K562 (cell line): ENCODE measurements around the gene GPX6. TPM values are rescaled to one million over a fixed set of nuclear protein-coding genes. Genes with fewer than 3 reads are reported as not detected.

Experiments used
- BCLAF1 ChIP-seq, 2 experiments: fragments of 450-650 bp in 1 of 2; IDR thresholded peaks; 2 replicates each; pipeline ENCODE4 v1.6.1; 2011 to 2017; ENCODE audit warnings: low read depth in 2 of 2, antibody characterized with exemption in 1 of 2, borderline replicate concordance in 1 of 2, low read length in 1 of 2, mild to moderate bottlenecking in 1 of 2, mixed read lengths in 1 of 2; ENCODE audit not compliant: control insufficient read depth in 1 of 2
- CBX8 ChIP-seq: fragments of 200-600 bp; sonication (generic); IDR thresholded peaks from 2 replicates; pipeline ENCODE4 v1.6.1; 2012; ENCODE audit warnings: borderline replicate concordance, mixed run types, low read depth, mild to moderate bottlenecking, moderate library complexity, mixed read lengths, low read length, control low read depth, inconsistent platforms; ENCODE audit not compliant: poor library complexity, severe bottlenecking; ENCODE audit errors: extremely low read depth
- CCAR2 ChIP-seq: fragments of 200-400 bp; formaldehyde crosslinking; IDR thresholded peaks from 2 replicates; pipeline ENCODE4 v1.6.1; 2017; ENCODE audit warnings: mild to moderate bottlenecking, low read depth, low read length
- CREB3L1 ChIP-seq: fragments of 450-650 bp; IDR thresholded peaks from 2 replicates; pipeline ENCODE4 v1.6.1; 2014; ENCODE audit warnings: low read depth, mild to moderate bottlenecking, moderate library complexity, borderline replicate concordance
- GABPA ChIP-seq: fragments of 200-800 bp; sonication (Bioruptor generic); conservative IDR thresholded peaks from 2 replicates; pipeline ENCODE4 v1.6.1; 2016; ENCODE audit warnings: low read depth, missing genetic modification characterization, missing compliant biosample characterization
- GTF2A2 ChIP-seq: IDR thresholded peaks from 2 replicates; pipeline ENCODE4 v1.6.1; 2016; ENCODE audit warnings: mild to moderate bottlenecking, missing genetic modification characterization, missing compliant biosample characterization
- LCOR ChIP-seq: sonication (generic); formaldehyde crosslinking; IDR thresholded peaks from 2 replicates; pipeline ENCODE4 v1.8.0; 2022; ENCODE audit warnings: mild to moderate bottlenecking, missing genetic modification reagents
- MAFK ChIP-seq: IDR thresholded peaks from 2 replicates; pipeline ENCODE4 v1.6.1; 2011; ENCODE audit warnings: low read length, improper control_type of control experiment
- NR4A1 ChIP-seq, 2 experiments: fragments of 250-450 bp in 1 of 2; fragments of 450-650 bp in 1 of 2; sonication (Bioruptor Pico) in 1 of 2; IDR thresholded peaks; 2 replicates each; pipeline versions ENCODE4 v1.4.0 to v1.6.1; 2016 to 2020; ENCODE audit warnings: mild to moderate bottlenecking in 2 of 2, missing compliant biosample characterization in 1 of 2, missing genetic modification characterization in 1 of 2, moderate library complexity in 1 of 2
- PURB ChIP-seq: sonication (generic); formaldehyde crosslinking; IDR thresholded peaks from 2 replicates; pipeline ENCODE4 v1.9.0; 2021; ENCODE audit warnings: low read depth, mild to moderate bottlenecking, missing genetic modification reagents
- PYGO2 ChIP-seq: fragments of 450-650 bp; IDR thresholded peaks from 2 replicates; pipeline ENCODE4 v1.6.1; 2016; ENCODE audit warnings: mild to moderate bottlenecking, missing genetic modification characterization, moderate library complexity, missing compliant biosample characterization
- SREBF1 ChIP-seq: fragments of 150-350 bp; IDR thresholded peaks from 2 replicates; pipeline ENCODE4 v1.6.1; 2014; ENCODE audit warnings: antibody characterized with exemption, low read depth, low read length, borderline replicate concordance
- TBP ChIP-seq: optimal IDR thresholded peaks from 2 replicates; pipeline ENCODE3; 2011; ENCODE audit warnings: low read depth, low read length, improper control_type of control experiment
- TRIM24 ChIP-seq, 2 experiments: fragments of 450-650 bp; IDR thresholded peaks; 2 replicates each; pipeline ENCODE4 v1.6.1; 2016
- ZNF324 ChIP-seq: fragments of 250-450 bp; sonication (Bioruptor Pico); IDR thresholded peaks from 2 replicates; pipeline ENCODE4 v1.4.0; 2020; ENCODE audit warnings: mild to moderate bottlenecking
- ZNF696 ChIP-seq: fragments of 250-450 bp; sonication (Bioruptor Pico); conservative IDR thresholded peaks from 2 replicates; pipeline ENCODE4 v1.4.0; 2020; ENCODE audit warnings: mild to moderate bottlenecking, moderate library complexity
- polyA plus RNA-seq, 8 experiments: library from polyadenylated mRNA; depleted of rRNA in 4 of 8; stranded (reverse) in 5 of 8; unstranded in 3 of 8; fragments of >200 nt; fragmentation: Nextera tagmentation in 2 of 8; fragmentation: Illumina TruSeq in 1 of 8; extraction: Ambion mirVana in 2 of 8; extraction: Trizol in 1 of 8; gene quantifications; 2 replicates each; pipeline versions ENCODE4 v1.2.1 to v1.2.3, GENCODE V29; 2011 to 2014; ENCODE audit warnings: inconsistent platforms in 1 of 8, missing spikeins in 1 of 8
- total RNA-seq, 7 experiments: library from RNA; depleted of rRNA in 6 of 7; stranded (reverse); fragments of >200 nt in 6 of 7; fragmentation: Illumina TruSeq in 2 of 7; extraction: Trizol in 2 of 7; gene quantifications; 2 replicates each; pipeline versions ENCODE4 v1.2.1 to v1.2.3, GENCODE V29; 2011 to 2021; ENCODE audit warnings: low replicate concordance in 1 of 7
- TF ChIP-seq, protein P1 (sequence below): fragments of 250-450 bp; sonication (Bioruptor Pico); IDR thresholded peaks from 2 replicates; pipeline ENCODE4 v1.4.0; 2020; ENCODE audit warnings: mild to moderate bottlenecking, moderate library complexity

GPX6 gene
- total and polyA plus RNA-seq, 9 of the 15 experiments (the other 6 are each of a cell fraction or from before 2014, with no cell fraction given), result not detected

DNA sequence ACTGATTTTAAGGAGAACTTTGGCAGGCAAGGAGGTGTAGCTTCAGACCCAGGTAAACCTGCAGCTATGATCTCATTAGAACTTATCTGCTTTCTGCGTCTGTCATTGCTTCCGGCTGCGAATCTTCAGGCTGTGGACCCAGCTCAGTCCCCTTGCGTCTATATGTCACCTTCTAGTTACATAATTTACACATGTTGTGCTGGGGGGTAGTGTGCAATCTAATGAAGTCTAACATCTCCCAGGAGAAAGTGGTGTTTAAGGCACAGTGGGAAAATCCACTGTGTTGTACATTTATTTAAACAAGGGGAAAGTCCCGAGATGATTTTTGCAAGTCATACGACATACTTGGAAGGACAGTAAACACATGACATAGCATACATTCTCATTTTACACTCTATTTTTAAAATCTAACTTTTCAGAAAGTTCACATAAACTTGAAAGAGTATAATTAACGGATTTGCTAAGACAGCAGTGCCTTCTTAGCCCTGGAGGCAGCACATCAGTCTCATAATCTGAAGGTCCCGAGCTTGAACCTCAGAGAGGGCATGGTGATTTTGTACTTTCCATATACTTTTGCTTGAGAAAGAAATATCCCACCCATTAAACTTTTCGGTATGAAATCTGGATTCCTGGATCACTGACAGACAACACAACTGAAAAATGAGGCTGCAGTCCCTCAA is 35.2 kb downstream of the GPX6 start (continued):
- TF ChIP-seq TBP, result peak; percentile 82
- no peak for TF ChIP-seq BCLAF1 (IDR thresholded peaks at IDR 0.05; ENCODE audit: borderline replicate concordance in 1 of 2, control insufficient read depth in 1 of 2, low read depth in 2 of 2, low read length in 1 of 2)
- TF ChIP-seq, protein P1, sequence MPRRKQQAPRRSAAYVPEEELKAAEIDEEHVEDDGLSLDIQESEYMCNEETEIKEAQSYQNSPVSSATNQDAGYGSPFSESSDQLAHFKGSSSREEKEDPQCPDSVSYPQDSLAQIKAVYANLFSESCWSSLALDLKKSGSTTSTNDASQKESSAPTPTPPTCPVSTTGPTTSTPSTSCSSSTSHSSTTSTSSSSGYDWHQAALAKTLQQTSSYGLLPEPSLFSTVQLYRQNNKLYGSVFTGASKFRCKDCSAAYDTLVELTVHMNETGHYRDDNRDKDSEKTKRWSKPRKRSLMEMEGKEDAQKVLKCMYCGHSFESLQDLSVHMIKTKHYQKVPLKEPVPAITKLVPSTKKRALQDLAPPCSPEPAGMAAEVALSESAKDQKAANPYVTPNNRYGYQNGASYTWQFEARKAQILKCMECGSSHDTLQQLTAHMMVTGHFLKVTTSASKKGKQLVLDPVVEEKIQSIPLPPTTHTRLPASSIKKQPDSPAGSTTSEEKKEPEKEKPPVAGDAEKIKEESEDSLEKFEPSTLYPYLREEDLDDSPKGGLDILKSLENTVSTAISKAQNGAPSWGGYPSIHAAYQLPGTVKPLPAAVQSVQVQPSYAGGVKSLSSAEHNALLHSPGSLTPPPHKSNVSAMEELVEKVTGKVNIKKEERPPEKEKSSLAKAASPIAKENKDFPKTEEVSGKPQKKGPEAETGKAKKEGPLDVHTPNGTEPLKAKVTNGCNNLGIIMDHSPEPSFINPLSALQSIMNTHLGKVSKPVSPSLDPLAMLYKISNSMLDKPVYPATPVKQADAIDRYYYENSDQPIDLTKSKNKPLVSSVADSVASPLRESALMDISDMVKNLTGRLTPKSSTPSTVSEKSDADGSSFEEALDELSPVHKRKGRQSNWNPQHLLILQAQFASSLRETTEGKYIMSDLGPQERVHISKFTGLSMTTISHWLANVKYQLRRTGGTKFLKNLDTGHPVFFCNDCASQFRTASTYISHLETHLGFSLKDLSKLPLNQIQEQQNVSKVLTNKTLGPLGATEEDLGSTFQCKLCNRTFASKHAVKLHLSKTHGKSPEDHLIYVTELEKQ (CRISPR knock-in tag), result no peak
- TF ChIP-seq CCAR2, result no peak
- TF ChIP-seq GTF2A2 (tag), result no peak
- TF ChIP-seq CBX8, result no peak
- no peak for TF ChIP-seq CREB3L1
- TF ChIP-seq PURB (CRISPR knock-in tag), result no peak
- TF ChIP-seq ZNF324 (CRISPR knock-in tag), result no peak
- peak; percentile 59 for TF ChIP-seq GABPA (tag)
- TF ChIP-seq SREBF1, result no peak
- TF ChIP-seq TRIM24 (IDR thresholded peaks at IDR 0.05), result peak in 1 of 2 experiments; percentile 75; a peak in 2 of 4 replicates
- TF ChIP-seq NR4A1 (CRISPR knock-in tag; IDR thresholded peaks at IDR 0.05), result no peak
- no peak for TF ChIP-seq NR4A1 (tag; IDR thresholded peaks at IDR 0.05)
- TF ChIP-seq PYGO2, result no peak
- peak; percentile 38; the same call in 1 of the 2 replicates for TF ChIP-seq MAFK
- no peak for TF ChIP-seq LCOR
- no peak for TF ChIP-seq ZNF696 (CRISPR knock-in tag)
